Measurements from ENCODE around the gene STRN3.
"Not testable (repeated sequence)": the region's sequence is repeated elsewhere in the genome, so short reads cannot be mapped to it uniquely, and the experiment has no call there.

STRN3 gene

GRCh38 chr14:30999038-30999773, 27.0 kb downstream of the STRN3 start:
- DNase-seq: no peak

- no peak for DNase-seq
Measured at GRCh38 chr14:30998100-30998706, 28.0 kb downstream of the STRN3 start.

GRCh38 chr14:30996892-30997659, 29.1 kb downstream of the STRN3 start:
- DNase-seq: no peak

GRCh38 chr14:30995689-30996088, 30.5 kb downstream of the STRN3 start:
- no peak for DNase-seq

- no peak for DNase-seq
Measured at GRCh38 chr14:30994681-30995620, 31.2 kb downstream of the STRN3 start.

GRCh38 chr14:30993071-30993470, 33.1 kb downstream of the STRN3 start:
- no peak for DNase-seq

GRCh38 chr14:30991408-30991807, 34.8 kb downstream of the STRN3 start:
- no peak for DNase-seq

GRCh38 chr14:30990770-30991169, 35.4 kb downstream of the STRN3 start:
- no peak for DNase-seq

- no peak for DNase-seq
Measured at GRCh38 chr14:30988509-30988908, 37.7 kb downstream of the STRN3 start.

- DNase-seq: no peak
Measured at GRCh38 chr14:30985796-30986195, 40.4 kb downstream of the STRN3 start.

GRCh38 chr14:30983858-30984257, 42.3 kb downstream of the STRN3 start:
- DNase-seq: no peak

- no peak for DNase-seq
Measured at GRCh38 chr14:30982533-30982932, 43.6 kb downstream of the STRN3 start.

GRCh38 chr14:30980980-30981379, 45.2 kb downstream of the STRN3 start:
- DNase-seq: no peak

- peak in 1 of 2 experiments; percentile 30 for DNase-seq
Measured at GRCh38 chr14:30980106-30980704, 46.0 kb downstream of the STRN3 start.

- DNase-seq: no peak
Measured at GRCh38 chr14:30977752-30978151, 48.4 kb downstream of the STRN3 start.

GRCh38 chr14:30974628-30975027, 51.6 kb downstream of the STRN3 start:
- no peak for DNase-seq

GRCh38 chr14:30972882-30973582, 53.1 kb downstream of the STRN3 start:
- no peak for DNase-seq

GRCh38 chr14:30972036-30972732, 54.0 kb downstream of the STRN3 start:
- not testable (repeated sequence) for DNase-seq

GRCh38 chr14:30971586-30971985, 54.6 kb downstream of the STRN3 start:
- no peak for DNase-seq

GRCh38 chr14:30969796-30970195, 56.4 kb downstream of the STRN3 start:
- DNase-seq: peak; percentile 51 to 56

Data from activated T-cell treated with anti-CD3 and anti-CD28 coated beads, Interleukin-2, amount 50 U/mL, for 48 hours (primary cell).